Transverse colon (tissue), 3 donors: ENCODE data around the gene SAMD15.

ENCODE experiments used
- CTCF ChIP-seq, 5 experiments: fragments of 200-600 bp in 3 of 5; fragments of 450-650 bp in 2 of 5; sonication (generic) in 3 of 5; IDR thresholded peaks; 1 replicate in 2 of 5; 2 replicates in 3 of 5; pipeline ENCODE4 v1.5.1; 2016 to 2017; ENCODE audit warnings: antibody characterized with exemption in 5 of 5, inconsistent platforms in 3 of 5, mild to moderate bottlenecking in 2 of 5, moderate library complexity in 1 of 5
- EP300 ChIP-seq: sonication (generic); formaldehyde crosslinking; IDR thresholded peaks from one replicate; pipeline ENCODE4 v1.6.1; 2017; ENCODE audit warnings: antibody characterized with exemption, low read depth

DNA sequence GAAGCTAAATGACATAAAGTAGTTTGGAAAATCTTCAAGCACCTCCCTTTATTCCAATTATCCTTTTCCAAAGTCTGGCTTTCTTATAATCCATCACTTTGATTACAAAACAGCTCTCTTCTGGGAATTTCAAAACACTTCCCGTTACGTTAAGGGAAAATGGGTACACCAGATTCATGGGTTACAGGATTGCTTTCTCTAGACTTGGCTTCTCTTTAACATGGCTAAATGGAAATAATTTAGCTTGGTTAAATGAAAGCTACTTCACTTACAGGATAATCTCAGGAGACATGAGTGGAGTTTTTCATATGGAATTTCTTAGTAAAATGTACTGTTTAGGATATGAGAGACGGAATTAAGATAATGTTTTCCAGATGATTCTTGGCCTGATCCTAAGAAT, 41.6 kb upstream of the SAMD15 start:
- no peak for TF ChIP-seq EP300
- no peak for TF ChIP-seq CTCF (IDR thresholded peaks at IDR 0.05)
